H9 (cell line): ENCODE results near the gene ZNF622. TPM values are rescaled to one million over a fixed set of nuclear protein-coding genes. Genes with fewer than 3 reads are reported as not detected.

Experiments
- DNase-seq: peaks from one replicate; pipeline ENCODE4 v3.0.0-alpha.2; 2017
- H2AFZ ChIP-seq: one replicate; pipeline ENCODE4 v1.6.1; 2013; ENCODE audit warnings: mild to moderate bottlenecking, low read length, control low read depth, moderate library complexity
- H2AK5ac ChIP-seq: 2 replicates; pipeline ENCODE4 v1.6.1; 2013; ENCODE audit warnings: low read length, control low read depth, mixed read lengths; ENCODE audit not compliant: insufficient read length
- H2BK120ac ChIP-seq: one replicate; pipeline ENCODE4 v1.6.1; 2013; ENCODE audit warnings: low read depth, mild to moderate bottlenecking, low read length, control low read depth, inconsistent platforms; ENCODE audit not compliant: poor library complexity, severe bottlenecking
- H2BK12ac ChIP-seq: 2 replicates; pipeline ENCODE4 v1.6.1; 2013; ENCODE audit warnings: low read length, control low read depth, mixed read lengths, low read depth; ENCODE audit not compliant: insufficient read length
- H2BK15ac ChIP-seq: 2 replicates; pipeline ENCODE4 v1.6.1; 2013; ENCODE audit warnings: low read depth, low read length, control low read depth
- H2BK20ac ChIP-seq: one replicate; pipeline ENCODE4 v1.6.1; 2013; ENCODE audit warnings: low read depth, mild to moderate bottlenecking, low read length, control low read depth, inconsistent platforms; ENCODE audit not compliant: poor library complexity, severe bottlenecking
- H2BK5ac ChIP-seq: 2 replicates; pipeline ENCODE4 v1.6.1; 2013; ENCODE audit warnings: low read length, control low read depth, mixed read lengths; ENCODE audit not compliant: insufficient read length
- H3K14ac ChIP-seq: 2 replicates; pipeline ENCODE4 v1.6.1; 2013; ENCODE audit warnings: low read length, control low read depth; ENCODE audit not compliant: insufficient read depth
- H3K18ac ChIP-seq: 2 replicates; pipeline ENCODE4 v1.6.1; 2013; ENCODE audit warnings: low read depth, mild to moderate bottlenecking, mixed read lengths, low read length, control low read depth; ENCODE audit not compliant: insufficient read length
- H3K23ac ChIP-seq: 2 replicates; pipeline ENCODE4 v1.6.1; 2013; ENCODE audit warnings: low read length, control low read depth, mixed read lengths, low read depth; ENCODE audit not compliant: insufficient read length
- H3K23me2 ChIP-seq: 2 replicates; pipeline ENCODE4 v1.6.1; 2013; ENCODE audit warnings: low read depth, mild to moderate bottlenecking, mixed read lengths, low read length, control low read depth; ENCODE audit not compliant: insufficient read length, poor library complexity, severe bottlenecking
- H3K27ac ChIP-seq: 2 replicates; pipeline ENCODE4 v1.5.1; 2013; ENCODE audit warnings: low read length, control low read depth, mixed read lengths, low read depth; ENCODE audit not compliant: insufficient read length
- H3K27me3 ChIP-seq: 2 replicates; pipeline ENCODE4 v1.6.1; 2013; ENCODE audit warnings: low read length, control low read depth, inconsistent platforms; ENCODE audit not compliant: insufficient read depth
- H3K4ac ChIP-seq: 2 replicates; pipeline ENCODE4 v1.6.1; 2013; ENCODE audit warnings: low read depth, mild to moderate bottlenecking, control low read depth, inconsistent platforms, low read length, moderate library complexity
- H3K4me1 ChIP-seq: 2 replicates; pipeline ENCODE4 v1.6.1; 2013; ENCODE audit warnings: low read length, control low read depth, inconsistent platforms; ENCODE audit not compliant: insufficient read depth
- H3K4me2 ChIP-seq: 2 replicates; pipeline ENCODE4 v1.6.1; 2013; ENCODE audit warnings: low read length, control low read depth, mixed read lengths; ENCODE audit not compliant: insufficient read length, insufficient read depth
- H3K56ac ChIP-seq: 2 replicates; pipeline ENCODE4 v1.6.1; 2013; ENCODE audit warnings: low read depth, mild to moderate bottlenecking, mixed read lengths, low read length, control low read depth; ENCODE audit not compliant: insufficient read length
- H3K79me1 ChIP-seq: 2 replicates; pipeline ENCODE4 v1.6.1; 2013; ENCODE audit warnings: low read depth, mild to moderate bottlenecking, moderate library complexity, low read length, control low read depth, inconsistent platforms; ENCODE audit not compliant: insufficient read depth, poor library complexity, severe bottlenecking
- H3K79me2 ChIP-seq: 2 replicates; pipeline ENCODE4 v1.6.1; 2013; ENCODE audit warnings: low read length, control low read depth, inconsistent platforms; ENCODE audit not compliant: insufficient read depth
- H3K9ac ChIP-seq: 2 replicates; pipeline ENCODE4 v1.6.1; 2013; ENCODE audit warnings: low read length, control low read depth, mixed read lengths; ENCODE audit not compliant: insufficient read length; ENCODE audit errors: extremely low read depth
- H3K9me3 ChIP-seq: one replicate; pipeline ENCODE4 v1.6.1; 2013; ENCODE audit warnings: low read depth, low read length, inconsistent platforms; ENCODE audit not compliant: control insufficient read depth
- H3T11ph ChIP-seq: one replicate; pipeline ENCODE4 v1.6.1; 2013; ENCODE audit warnings: mild to moderate bottlenecking, low read length, control low read depth, inconsistent platforms
- H4K20me1 ChIP-seq: one replicate; pipeline ENCODE4 v1.6.1; 2013; ENCODE audit not compliant: control insufficient read depth, insufficient read length, insufficient read depth
- H4K5ac ChIP-seq: 2 replicates; pipeline ENCODE4 v1.6.1; 2013; ENCODE audit warnings: low read depth, mild to moderate bottlenecking, mixed read lengths, low read length, control low read depth; ENCODE audit not compliant: insufficient read length
- H4K8ac ChIP-seq: replicated peaks from 2 replicates; pipeline ENCODE4 v1.6.1; 2013; ENCODE audit warnings: low read length, control low read depth, mixed read lengths, low read depth; ENCODE audit not compliant: insufficient read length
- H4K91ac ChIP-seq: 2 replicates; pipeline ENCODE4 v1.6.1; 2013; ENCODE audit warnings: low read depth, mild to moderate bottlenecking, moderate library complexity, mixed read lengths, low read length, control low read depth; ENCODE audit not compliant: insufficient read length
- H3K27ac Mint-ChIP-seq, 3 experiments: 2 replicates in 2 of 3; 3 replicates in 1 of 3; pipeline ENCODE4 v1.8.0; 2020 to 2021; ENCODE audit warnings: mixed read lengths in 3 of 3, mild to moderate bottlenecking in 1 of 3, moderate library complexity in 1 of 3
- H3K27me3 Mint-ChIP-seq: 2 replicates; pipeline ENCODE4 v1.8.0; 2021; ENCODE audit warnings: low read depth, mild to moderate bottlenecking, moderate library complexity, mixed read lengths
- H3K36me3 Mint-ChIP-seq, 3 experiments: 2 replicates in 2 of 3; 3 replicates in 1 of 3; pipeline ENCODE4 v1.8.0; 2020 to 2021; ENCODE audit warnings: low read depth in 3 of 3, mixed read lengths in 3 of 3; ENCODE audit not compliant: insufficient read depth in 1 of 3
- H3K4me1 Mint-ChIP-seq, 2 experiments: 2 replicates each; pipeline ENCODE4 v1.8.0; 2020; ENCODE audit warnings: mixed read lengths in 2 of 2
- H3K4me3 Mint-ChIP-seq, 2 experiments: 2 replicates in 1 of 2; 3 replicates in 1 of 2; pipeline ENCODE4 v1.8.0; 2020 to 2021; ENCODE audit warnings: mild to moderate bottlenecking in 2 of 2, mixed read lengths in 2 of 2, moderate library complexity in 1 of 2
- H3K9me3 Mint-ChIP-seq, 2 experiments: 2 replicates in 1 of 2; 3 replicates in 1 of 2; pipeline ENCODE4 v1.8.0; 2020; ENCODE audit warnings: mild to moderate bottlenecking in 2 of 2, mixed read lengths in 2 of 2, moderate library complexity in 1 of 2
- WGBS: extraction: QIAGEN DNeasy Blood & Tissue Kit; methylation state at CpG from one replicate; pipeline ENCODE4 v1.1.7; 2013; ENCODE audit warnings: missing lambda C conversion rate, low lambda C conversion rate, mixed read lengths; ENCODE audit not compliant: insufficient read length; ENCODE audit errors: extremely low coverage; 5-methylcytosine and 5-hydroxymethylcytosine counted together
- total RNA-seq: library from RNA; stranded (reverse); gene quantifications from 2 replicates; pipeline ENCODE4 v1.2.1, GENCODE V29; 2021
- TF ChIP-seq, protein P1 (sequence below): fragments of 200-600 bp; sonication (generic); conservative IDR thresholded peaks from 3 replicates; pipeline ENCODE4 v1.8.0; 2021; ENCODE audit warnings: antibody characterized with exemption, mild to moderate bottlenecking

Gene ZNF622
- total RNA-seq, 1 experiment from 2014 or later = 42.2 TPM

DNA sequence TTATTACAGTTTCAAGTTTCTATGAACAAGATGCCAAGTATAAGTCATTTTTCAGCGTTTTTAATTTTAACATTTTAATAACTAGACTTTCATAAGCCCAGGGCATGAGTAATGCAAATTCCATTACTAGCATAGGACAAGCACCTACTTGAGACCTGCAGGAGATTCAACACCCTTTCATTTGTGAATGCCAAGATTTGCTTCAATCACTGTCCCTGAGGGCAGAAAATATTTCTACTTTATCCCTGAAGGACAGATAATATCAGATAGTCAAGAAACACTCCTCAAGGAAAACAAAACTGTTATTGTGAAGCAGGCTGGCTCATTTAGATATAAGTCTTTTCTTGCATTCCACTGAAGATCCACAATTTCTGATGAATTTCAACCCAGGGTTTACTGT, 27.7 kb upstream of the ZNF622 start:
- Histone ChIP-seq H2BK15ac (no peak overlapping the region), H3K79me1 (no peaks in the 10 kb centered on the region), H3K27me3 (no peaks in the 10 kb centered on the region), H2BK20ac (no peak overlapping the region), H3K4me1 (no peaks in the 10 kb centered on the region), H3T11ph (no peak overlapping the region), H2AFZ (no peak overlapping the region), H4K8ac (no peak overlapping the region), H3K4ac (no peak overlapping the region), H2BK120ac (no peak overlapping the region), H3K23me2 (no peaks in the 10 kb centered on the region), H2AK5ac (no peak overlapping the region), H3K56ac (no peak overlapping the region), H3K79me2 (no peaks in the 10 kb centered on the region), H3K4me2 (no peak overlapping the region), H3K27ac (no peak overlapping the region), H3K23ac (no peak overlapping the region), H3K14ac (no peak overlapping the region), H4K5ac (no peak overlapping the region), H2BK5ac (no peak overlapping the region), H3K9ac (no peak overlapping the region), H4K20me1 (no peaks in the 10 kb centered on the region), H3K18ac (no peak overlapping the region), H3K9me3 (peaks cover 11% of the 10 kb centered on the region), H4K91ac (no peak overlapping the region), H2BK12ac (no peak overlapping the region)
- Mint-ChIP-seq H3K9me3 (peaks cover 23 to 26% of the 10 kb centered on the region in 2 experiments), H3K27ac (no peak overlapping the region), H3K4me1 (no peaks in the 10 kb centered on the region), H3K27me3 (no peaks in the 10 kb centered on the region; the same call in 1 of the 2 replicates), H3K4me3 (no peak overlapping the region), H3K36me3 (peaks cover 5 to 24% (median 17%) of the 10 kb centered on the region in 3 experiments)
- no peak for DNase-seq
- no CpG with 5 or more reads among the region's 1 CpG for WGBS
- TF ChIP-seq, protein P1, sequence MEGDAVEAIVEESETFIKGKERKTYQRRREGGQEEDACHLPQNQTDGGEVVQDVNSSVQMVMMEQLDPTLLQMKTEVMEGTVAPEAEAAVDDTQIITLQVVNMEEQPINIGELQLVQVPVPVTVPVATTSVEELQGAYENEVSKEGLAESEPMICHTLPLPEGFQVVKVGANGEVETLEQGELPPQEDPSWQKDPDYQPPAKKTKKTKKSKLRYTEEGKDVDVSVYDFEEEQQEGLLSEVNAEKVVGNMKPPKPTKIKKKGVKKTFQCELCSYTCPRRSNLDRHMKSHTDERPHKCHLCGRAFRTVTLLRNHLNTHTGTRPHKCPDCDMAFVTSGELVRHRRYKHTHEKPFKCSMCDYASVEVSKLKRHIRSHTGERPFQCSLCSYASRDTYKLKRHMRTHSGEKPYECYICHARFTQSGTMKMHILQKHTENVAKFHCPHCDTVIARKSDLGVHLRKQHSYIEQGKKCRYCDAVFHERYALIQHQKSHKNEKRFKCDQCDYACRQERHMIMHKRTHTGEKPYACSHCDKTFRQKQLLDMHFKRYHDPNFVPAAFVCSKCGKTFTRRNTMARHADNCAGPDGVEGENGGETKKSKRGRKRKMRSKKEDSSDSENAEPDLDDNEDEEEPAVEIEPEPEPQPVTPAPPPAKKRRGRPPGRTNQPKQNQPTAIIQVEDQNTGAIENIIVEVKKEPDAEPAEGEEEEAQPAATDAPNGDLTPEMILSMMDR = no peak
